ENCODE data around the gene GANC.
"Not testable (repeated sequence)": the region's sequence is repeated elsewhere in the genome, so short reads cannot be mapped to it uniquely, and the experiment has no call there.

GANC gene

GRCh38 chr15:42272939-42273899, at the start of gene GANC, which contains the start of gene TMEM87A:
Gene GANC, plus strand, starts transcription at chr15:42273201. Its CDS starts 1,281 bp downstream, at chr15:42274482.
Gene TMEM87A, minus strand, starts transcription at chr15:42273433. Its CDS starts 35 bp downstream, at chr15:42273398.
- H3K36me3 ChIP-seq (ENCODE audit: insufficient read depth, low read length), result no peaks in the 10 kb centered on the region
- no peaks in the 10 kb centered on the region for H3K9me3 ChIP-seq (ENCODE audit: control insufficient read depth, insufficient read depth, low read length)
- H3K9ac ChIP-seq (ENCODE audit: low read depth, low read length), result peak within 1 kb of the TSS; percentile 90
- peaks cover 9% of the 10 kb centered on the region for H3K4me1 ChIP-seq (ENCODE audit: insufficient read depth, low read length)

- Histone ChIP-seq H3K9ac (ENCODE audit: low read depth, low read length) (no peak overlapping the region), H3K36me3 (ENCODE audit: insufficient read depth, low read length) (peaks cover 16% of the 10 kb centered on the region; the same call in 1 of the 2 replicates)
These were observed 46.4 kb upstream of the GANC start for GRCh38 chr15:42226648-42227047.

GRCh38 chr15:42228036-42228435, 45.0 kb upstream of the GANC start:
- no peaks in the 10 kb centered on the region for H3K9me3 ChIP-seq (ENCODE audit: control insufficient read depth, insufficient read depth, low read length)
- peaks cover 12% of the 10 kb centered on the region; the same call in 1 of the 2 replicates for H3K36me3 ChIP-seq (ENCODE audit: insufficient read depth, low read length)
- H3K9ac ChIP-seq (ENCODE audit: low read depth, low read length), result no peak overlapping the region
- no peaks in the 10 kb centered on the region for H3K4me1 ChIP-seq (ENCODE audit: insufficient read depth, low read length)

More at GRCh38 chr15:42226648-42227047, 46.4 kb upstream of the GANC start:
- no peaks in the 10 kb centered on the region for H3K9me3 ChIP-seq (ENCODE audit: control insufficient read depth, insufficient read depth, low read length)
- no peaks in the 10 kb centered on the region for H3K4me1 ChIP-seq (ENCODE audit: insufficient read depth, low read length)

- H3K9ac ChIP-seq (ENCODE audit: low read depth, low read length); H3K9me3 ChIP-seq (ENCODE audit: control insufficient read depth, insufficient read depth, low read length); H3K4me1 ChIP-seq (ENCODE audit: insufficient read depth, low read length): not testable (repeated sequence)
- peaks cover 10% of the 10 kb centered on the region; the same call in 1 of the 2 replicates for H3K36me3 ChIP-seq (ENCODE audit: insufficient read depth, low read length)
These were observed 44.0 kb upstream of the GANC start for GRCh38 chr15:42228981-42229380.

- no peaks in the 10 kb centered on the region for H3K9me3 ChIP-seq (ENCODE audit: control insufficient read depth, insufficient read depth, low read length)
- H3K4me1 ChIP-seq (ENCODE audit: insufficient read depth, low read length), result no peaks in the 10 kb centered on the region
- H3K36me3 ChIP-seq (ENCODE audit: insufficient read depth, low read length), result peaks cover 10% of the 10 kb centered on the region
- no peak overlapping the region for H3K9ac ChIP-seq (ENCODE audit: low read depth, low read length)
These were observed 41.9 kb upstream of the GANC start for GRCh38 chr15:42231088-42231487.

GRCh38 chr15:42232606-42233005, 40.4 kb upstream of the GANC start:
- Histone ChIP-seq H3K4me1 (ENCODE audit: insufficient read depth, low read length) (no peaks in the 10 kb centered on the region), H3K36me3 (ENCODE audit: insufficient read depth, low read length) (no peaks in the 10 kb centered on the region; the same call in 1 of the 2 replicates), H3K9me3 (ENCODE audit: control insufficient read depth, insufficient read depth, low read length) (no peaks in the 10 kb centered on the region), H3K9ac (ENCODE audit: low read depth, low read length) (no peak overlapping the region)

- H3K36me3 ChIP-seq (ENCODE audit: insufficient read depth, low read length), result no peaks in the 10 kb centered on the region; the same call in 1 of the 2 replicates
These were observed 39.9 kb upstream of the GANC start for GRCh38 chr15:42233107-42233506.

GRCh38 chr15:42239528-42240182, 33.3 kb upstream of the GANC start:
- Histone ChIP-seq H3K4me1 (ENCODE audit: insufficient read depth, low read length) (no peaks in the 10 kb centered on the region), H3K9me3 (ENCODE audit: control insufficient read depth, insufficient read depth, low read length) (no peaks in the 10 kb centered on the region), H3K36me3 (ENCODE audit: insufficient read depth, low read length) (no peaks in the 10 kb centered on the region; the same call in none of the 2 replicates), H3K9ac (ENCODE audit: low read depth, low read length) (no peak overlapping the region)

More at GRCh38 chr15:42233107-42233506, 39.9 kb upstream of the GANC start:
- Histone ChIP-seq H3K4me1 (ENCODE audit: insufficient read depth, low read length) (no peaks in the 10 kb centered on the region), H3K9ac (ENCODE audit: low read depth, low read length) (no peak overlapping the region), H3K9me3 (ENCODE audit: control insufficient read depth, insufficient read depth, low read length) (no peaks in the 10 kb centered on the region)

GRCh38 chr15:42240823-42241222, 32.2 kb upstream of the GANC start:
- no peak overlapping the region for H3K9ac ChIP-seq (ENCODE audit: low read depth, low read length)
- H3K9me3 ChIP-seq (ENCODE audit: control insufficient read depth, insufficient read depth, low read length), result no peaks in the 10 kb centered on the region
- H3K4me1 ChIP-seq (ENCODE audit: insufficient read depth, low read length), result no peaks in the 10 kb centered on the region
- no peaks in the 10 kb centered on the region; the same call in 1 of the 2 replicates for H3K36me3 ChIP-seq (ENCODE audit: insufficient read depth, low read length)

- peaks cover 6% of the 10 kb centered on the region; the same call in 1 of the 2 replicates for H3K36me3 ChIP-seq (ENCODE audit: insufficient read depth, low read length)
- no peaks in the 10 kb centered on the region for H3K4me1 ChIP-seq (ENCODE audit: insufficient read depth, low read length)
- H3K9me3 ChIP-seq (ENCODE audit: control insufficient read depth, insufficient read depth, low read length), result peaks cover 18% of the 10 kb centered on the region; the same call in 1 of the 2 replicates
- H3K9ac ChIP-seq (ENCODE audit: low read depth, low read length), result no peak overlapping the region
These were observed 19.7 kb upstream of the GANC start for GRCh38 chr15:42253300-42253699.

- Histone ChIP-seq H3K36me3 (ENCODE audit: insufficient read depth, low read length) (no peaks in the 10 kb centered on the region; the same call in 1 of the 2 replicates), H3K9ac (ENCODE audit: low read depth, low read length) (no peak overlapping the region)
These were observed 8.2 kb upstream of the GANC start for GRCh38 chr15:42264795-42265194.

GRCh38 chr15:42267286-42267685, 5.7 kb upstream of the GANC start:
- Histone ChIP-seq H3K9me3 (ENCODE audit: control insufficient read depth, insufficient read depth, low read length) (no peaks in the 10 kb centered on the region), H3K4me1 (ENCODE audit: insufficient read depth, low read length) (no peaks in the 10 kb centered on the region), H3K36me3 (ENCODE audit: insufficient read depth, low read length) (no peaks in the 10 kb centered on the region; the same call in 1 of the 2 replicates), H3K9ac (ENCODE audit: low read depth, low read length) (no peak overlapping the region)

More at GRCh38 chr15:42264795-42265194, 8.2 kb upstream of the GANC start:
- no peaks in the 10 kb centered on the region for H3K9me3 ChIP-seq (ENCODE audit: control insufficient read depth, insufficient read depth, low read length)
- H3K4me1 ChIP-seq (ENCODE audit: insufficient read depth, low read length), result no peaks in the 10 kb centered on the region

- peaks cover 3% of the 10 kb centered on the region for H3K4me1 ChIP-seq (ENCODE audit: insufficient read depth, low read length)
- no peaks in the 10 kb centered on the region; the same call in 1 of the 2 replicates for H3K36me3 ChIP-seq (ENCODE audit: insufficient read depth, low read length)
- no peak overlapping the region for H3K9ac ChIP-seq (ENCODE audit: low read depth, low read length)
- H3K9me3 ChIP-seq (ENCODE audit: control insufficient read depth, insufficient read depth, low read length), result no peaks in the 10 kb centered on the region
These were observed 2.5 kb upstream of the GANC start for GRCh38 chr15:42270551-42270950.

- no peaks in the 10 kb centered on the region for H3K9me3 ChIP-seq (ENCODE audit: control insufficient read depth, insufficient read depth, low read length)
- no peak overlapping the region for H3K9ac ChIP-seq (ENCODE audit: low read depth, low read length)
- peaks cover 8% of the 10 kb centered on the region for H3K4me1 ChIP-seq (ENCODE audit: insufficient read depth, low read length)
- H3K36me3 ChIP-seq (ENCODE audit: insufficient read depth, low read length), result no peaks in the 10 kb centered on the region
These were observed 2.0 kb upstream of the GANC start for GRCh38 chr15:42270996-42271395.
